GM21717 (cell line): ENCODE measurements around the gene SLC35A5.
"Not testable (repeated sequence)": the region's sequence is repeated elsewhere in the genome, so short reads cannot be mapped to it uniquely, and the experiment has no call there.

Source experiments
- ATAC-seq: cut with Tn5 transposase; IDR thresholded peaks from one replicate; pipeline ENCODE4 v1.9.1; 2021; ENCODE audit warnings: mild to moderate bottlenecking, moderate library complexity; ENCODE audit not compliant: unreplicated experiment

Gene SLC35A5, protein sequence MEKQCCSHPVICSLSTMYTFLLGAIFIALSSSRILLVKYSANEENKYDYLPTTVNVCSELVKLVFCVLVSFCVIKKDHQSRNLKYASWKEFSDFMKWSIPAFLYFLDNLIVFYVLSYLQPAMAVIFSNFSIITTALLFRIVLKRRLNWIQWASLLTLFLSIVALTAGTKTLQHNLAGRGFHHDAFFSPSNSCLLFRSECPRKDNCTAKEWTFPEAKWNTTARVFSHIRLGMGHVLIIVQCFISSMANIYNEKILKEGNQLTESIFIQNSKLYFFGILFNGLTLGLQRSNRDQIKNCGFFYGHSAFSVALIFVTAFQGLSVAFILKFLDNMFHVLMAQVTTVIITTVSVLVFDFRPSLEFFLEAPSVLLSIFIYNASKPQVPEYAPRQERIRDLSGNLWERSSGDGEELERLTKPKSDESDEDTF

DNA sequence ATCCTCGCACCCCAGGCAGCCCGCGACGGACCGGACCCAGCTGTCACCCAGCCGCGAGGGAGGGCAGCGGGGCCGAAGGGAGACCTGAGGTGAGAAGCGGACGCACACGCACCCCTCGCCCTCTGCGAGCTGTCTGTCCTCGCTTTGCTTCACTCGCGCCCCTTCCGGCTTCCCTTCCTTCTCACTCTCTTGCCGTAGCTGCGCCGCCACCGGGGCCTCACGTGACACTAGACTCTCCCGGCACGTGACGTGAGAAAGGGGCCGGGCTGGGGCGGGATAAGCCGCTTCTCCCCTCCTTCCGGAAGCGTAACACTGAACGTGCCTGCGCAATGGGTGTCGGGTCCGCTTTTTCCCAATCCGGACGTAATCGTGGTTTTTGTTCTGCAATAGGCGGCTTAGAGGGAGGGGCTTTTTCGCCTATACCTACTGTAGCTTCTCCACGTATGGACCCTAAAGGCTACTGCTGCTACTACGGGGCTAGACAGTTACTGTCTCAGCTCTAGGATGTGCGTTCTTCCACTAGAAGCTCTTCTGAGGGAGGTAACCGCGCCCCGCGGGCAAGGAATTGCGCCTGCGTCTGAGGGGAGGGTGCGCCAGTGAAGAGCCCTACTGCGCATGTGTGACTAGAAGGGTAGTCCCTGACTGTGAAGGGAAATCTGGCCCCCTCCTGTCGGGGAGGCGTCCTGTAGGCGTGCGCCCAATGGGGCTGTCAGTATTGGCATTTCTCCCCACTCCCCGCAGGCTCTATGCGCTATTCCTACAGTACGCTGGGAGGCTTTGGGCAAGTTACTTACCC lies at the start of gene SLC35A5, which contains the start of gene ATG3:
Gene SLC35A5, plus strand, starts transcription at position 312 of the 796 bp plus-strand sequence. CDS start 1,359 bp downstream, outside the sequence.
Gene ATG3, minus strand, starts transcription at position 229 of the 796 bp plus-strand sequence. CDS start 434 bp downstream, outside the sequence.
- peak; percentile 78 for ATAC-seq

DNA sequence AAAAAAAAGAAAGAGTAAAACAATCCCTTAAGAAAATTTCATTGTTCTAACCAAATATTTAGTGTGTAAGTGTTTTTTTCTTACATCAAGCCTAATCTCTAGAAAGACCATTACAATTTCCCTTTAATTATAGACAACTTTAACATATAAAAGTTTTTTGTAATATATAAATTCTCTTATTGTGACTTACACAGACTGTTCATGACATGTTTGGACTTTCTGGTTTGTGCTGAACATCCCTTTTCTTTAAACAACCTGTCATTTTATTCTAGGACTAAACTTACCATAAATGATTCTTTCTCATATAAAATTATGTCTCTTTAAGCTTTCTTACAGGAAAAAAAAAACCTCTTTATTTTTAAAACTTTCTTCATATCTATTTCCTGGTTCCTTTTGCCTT lies 49.5 kb upstream of the SLC35A5 start:
- ATAC-seq: no peak

DNA sequence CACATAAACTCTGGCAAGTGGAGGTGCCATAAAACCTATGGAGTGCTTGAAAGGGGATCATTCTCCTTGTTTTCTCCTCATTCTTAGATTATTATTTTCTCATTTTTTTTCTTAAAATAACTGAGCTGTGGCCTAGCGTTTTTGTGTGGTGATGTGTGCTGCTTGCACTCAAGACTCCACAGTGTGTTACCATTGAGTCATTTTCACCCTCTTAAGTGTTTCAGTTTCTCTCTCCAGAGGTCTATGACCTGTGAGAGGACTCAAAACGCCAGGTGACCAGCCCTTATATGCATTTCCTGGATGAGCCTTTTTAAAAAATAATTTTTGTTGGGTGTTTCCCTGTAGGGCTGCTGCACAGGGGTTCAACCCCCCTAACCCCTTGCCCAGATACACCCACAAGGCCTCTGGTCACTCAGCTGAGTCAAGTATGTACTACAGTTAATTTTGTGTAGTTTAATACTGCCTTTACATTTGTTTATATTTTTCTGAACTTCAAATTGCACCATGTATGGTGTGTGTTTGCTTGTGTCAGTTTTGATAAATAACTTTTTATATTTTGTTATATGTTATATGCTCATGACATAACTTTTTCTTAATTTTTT lies 47.2 kb upstream of the SLC35A5 start:
- ATAC-seq: peak; percentile 100

DNA sequence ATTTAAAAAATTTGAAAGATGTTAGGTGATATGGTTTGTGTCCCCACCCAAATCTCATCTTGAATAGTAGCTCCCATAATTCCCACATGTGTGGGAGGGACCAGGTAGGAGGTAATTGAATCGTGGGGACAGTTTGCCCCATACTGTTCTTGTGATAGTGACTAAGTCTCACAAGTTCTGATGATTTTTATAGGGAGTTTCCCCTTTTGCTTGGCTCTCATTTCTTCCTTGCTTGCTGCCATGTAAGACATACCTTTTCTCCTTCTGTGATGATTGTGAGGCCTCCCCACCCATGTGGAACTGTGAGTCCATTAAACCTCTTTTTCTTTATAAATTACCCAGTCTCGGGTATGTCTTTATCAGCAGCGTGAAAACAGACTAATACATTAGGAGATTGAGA lies 42.9 kb upstream of the SLC35A5 start:
- ATAC-seq: not testable (repeated sequence)

DNA sequence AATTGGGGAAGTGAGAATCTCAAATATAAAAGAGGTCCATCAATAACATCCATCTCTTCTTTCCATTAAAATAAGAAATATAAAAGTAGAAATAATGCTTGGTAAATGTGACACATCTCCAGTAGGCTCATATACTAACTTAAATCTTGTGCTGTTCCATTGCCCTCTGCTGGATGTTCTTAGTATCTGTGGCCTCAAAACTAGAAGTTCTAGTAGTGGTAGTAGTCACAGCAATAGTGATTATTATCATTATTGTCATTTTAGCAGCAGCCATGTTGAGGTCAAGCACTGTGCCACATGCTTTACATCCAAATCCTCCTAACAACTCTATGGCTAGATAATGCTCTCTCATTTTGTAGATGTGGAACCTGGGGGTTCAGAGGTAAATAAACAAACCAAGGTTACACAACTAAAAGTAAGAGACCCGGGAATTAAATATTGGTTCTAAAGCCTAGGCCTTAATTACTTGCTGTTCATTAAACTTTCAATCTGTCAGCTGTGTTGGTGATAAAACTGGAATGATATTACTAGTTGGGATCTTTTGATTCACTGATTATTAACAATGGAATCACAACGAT lies 42.3 kb upstream of the SLC35A5 start:
- peak; percentile 42 for ATAC-seq

DNA sequence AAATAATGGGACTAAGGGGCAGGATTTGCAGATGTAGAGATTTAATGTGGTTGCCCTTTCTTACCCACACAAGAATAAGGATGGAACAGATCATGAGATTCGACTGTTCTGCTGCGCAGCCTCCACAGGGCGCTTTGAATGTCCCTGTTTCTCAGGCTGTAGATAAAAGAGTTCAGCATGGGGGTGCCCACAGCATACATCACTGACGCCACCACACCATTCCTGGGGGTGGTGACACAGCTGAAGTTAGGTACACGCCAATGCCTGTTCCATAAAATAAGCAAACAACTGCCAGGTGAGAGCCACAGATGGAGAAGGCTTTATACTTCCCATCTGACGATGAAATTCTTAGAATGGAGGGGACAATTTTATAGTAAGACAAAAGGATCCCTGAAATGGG lies 37.7 kb upstream of the SLC35A5 start:
- ATAC-seq: not testable (repeated sequence)

DNA sequence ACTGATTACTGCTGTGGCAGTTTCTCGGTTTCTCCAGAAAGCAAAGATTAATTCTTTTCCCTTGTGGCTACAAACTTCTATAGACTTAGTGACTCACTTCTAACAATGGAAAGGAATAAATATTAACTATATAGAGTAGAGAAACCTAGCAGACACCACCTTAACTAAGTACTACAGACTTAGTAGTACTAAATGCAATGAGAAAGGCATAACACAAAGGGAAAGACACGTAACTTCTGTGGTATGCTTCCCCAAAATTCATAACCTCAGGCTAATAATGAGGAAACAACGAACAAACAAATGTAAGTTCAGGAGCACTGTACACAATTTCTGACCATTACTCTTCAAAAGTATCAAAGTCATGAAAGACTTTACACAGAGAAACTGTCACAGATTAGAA lies 31.3 kb upstream of the SLC35A5 start:
- ATAC-seq: no peak

DNA sequence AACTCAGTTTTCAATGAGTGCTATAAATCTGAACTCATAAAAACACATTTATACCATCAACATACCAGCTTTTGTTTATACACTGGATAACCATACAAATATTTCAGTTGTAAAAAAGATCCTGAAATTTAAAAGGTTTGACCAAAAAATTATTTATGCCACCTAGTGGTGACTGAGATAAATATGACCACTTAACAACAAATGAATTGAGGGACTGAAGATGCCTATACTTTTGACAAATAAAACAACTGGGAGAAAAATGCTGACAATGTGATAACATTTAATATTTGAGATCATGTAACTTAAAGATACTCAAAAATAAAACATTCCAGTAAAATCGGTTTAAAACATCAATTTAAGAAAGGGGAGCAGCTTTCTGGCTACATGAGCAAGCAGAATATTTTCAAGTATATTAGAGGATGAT lies 30.5 kb upstream of the SLC35A5 start:
- ATAC-seq: no peak

DNA sequence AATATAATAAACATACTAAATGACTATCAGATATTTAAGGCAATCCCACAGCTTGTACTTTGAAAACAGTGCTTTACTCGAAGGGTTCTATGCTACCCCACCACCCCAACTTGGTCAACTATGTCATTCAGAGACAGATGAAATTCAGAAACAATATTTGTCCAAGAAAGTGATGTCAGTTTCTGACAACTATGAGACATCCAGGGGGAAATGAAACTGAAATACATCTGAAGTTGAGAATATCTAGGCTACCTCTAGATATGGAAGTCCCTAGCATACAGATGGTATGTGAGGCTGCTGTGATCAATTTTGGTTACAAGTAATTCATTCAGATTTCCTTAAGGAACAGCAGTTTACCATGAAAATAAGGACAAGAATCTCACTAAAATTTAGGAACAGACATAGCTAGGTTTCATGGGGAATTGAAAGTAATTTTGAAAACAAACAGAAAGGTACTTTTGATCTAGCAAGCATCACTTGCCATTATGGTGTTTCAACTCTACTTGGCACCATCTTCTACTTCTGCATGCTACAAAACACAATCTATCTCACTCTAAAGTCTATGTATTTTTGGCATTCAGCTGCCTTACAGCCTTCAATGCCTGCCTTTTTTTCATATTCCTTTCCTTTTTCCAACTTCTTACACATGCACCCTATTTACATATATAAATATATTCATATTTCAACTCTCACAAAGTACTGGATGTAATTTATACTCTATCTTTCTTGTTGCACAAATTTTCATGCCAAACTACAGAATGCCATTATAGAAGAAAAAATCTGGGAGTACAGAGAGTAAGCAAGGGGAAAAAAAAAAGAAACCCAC lies 21.8 kb upstream of the SLC35A5 start:
- ATAC-seq: peak; percentile 89

DNA sequence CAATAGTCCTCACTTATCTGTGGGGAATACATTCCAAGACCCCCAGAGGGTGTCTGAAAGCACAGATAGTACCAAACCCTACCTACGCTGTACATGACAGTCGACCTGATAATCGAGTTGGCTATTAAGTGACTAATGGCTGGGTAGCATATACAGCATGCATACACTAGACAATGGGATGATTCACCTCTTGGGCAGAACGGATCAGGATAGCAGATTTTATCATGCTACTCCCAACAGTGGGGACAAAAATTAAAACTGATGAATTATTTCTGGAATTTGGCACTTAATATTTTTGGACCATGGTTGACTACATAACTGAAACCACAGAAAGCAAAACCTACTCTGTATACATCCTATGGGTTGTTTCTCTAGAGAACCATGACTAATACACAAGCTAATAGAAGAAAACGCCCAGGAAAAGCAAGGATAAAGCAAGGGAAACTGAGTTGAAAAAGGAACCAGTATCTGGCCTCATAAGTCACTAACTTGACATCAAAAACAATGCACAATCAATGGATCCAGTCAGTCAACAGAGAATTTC lies 15.6 kb upstream of the SLC35A5 start:
- no peak for ATAC-seq

DNA sequence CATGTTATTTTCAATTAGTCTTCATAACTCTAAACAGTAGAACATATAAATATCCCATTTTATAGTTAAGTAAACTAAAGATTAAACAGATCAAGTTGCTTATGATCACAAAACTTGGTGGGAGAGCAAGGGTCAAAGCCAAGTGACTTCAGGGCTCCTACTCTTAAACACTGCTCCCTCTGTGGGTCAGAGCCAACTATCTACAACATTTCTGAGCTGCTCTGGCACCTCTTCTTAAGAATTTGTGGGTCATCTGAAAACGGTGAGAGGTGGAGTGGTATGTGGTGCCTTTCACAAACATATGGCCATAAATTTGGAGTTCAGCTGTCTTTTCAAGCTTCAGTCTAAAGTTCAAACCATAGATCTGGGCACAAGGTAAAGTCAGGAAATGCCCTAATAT lies 11.0 kb upstream of the SLC35A5 start:
- ATAC-seq: no peak

DNA sequence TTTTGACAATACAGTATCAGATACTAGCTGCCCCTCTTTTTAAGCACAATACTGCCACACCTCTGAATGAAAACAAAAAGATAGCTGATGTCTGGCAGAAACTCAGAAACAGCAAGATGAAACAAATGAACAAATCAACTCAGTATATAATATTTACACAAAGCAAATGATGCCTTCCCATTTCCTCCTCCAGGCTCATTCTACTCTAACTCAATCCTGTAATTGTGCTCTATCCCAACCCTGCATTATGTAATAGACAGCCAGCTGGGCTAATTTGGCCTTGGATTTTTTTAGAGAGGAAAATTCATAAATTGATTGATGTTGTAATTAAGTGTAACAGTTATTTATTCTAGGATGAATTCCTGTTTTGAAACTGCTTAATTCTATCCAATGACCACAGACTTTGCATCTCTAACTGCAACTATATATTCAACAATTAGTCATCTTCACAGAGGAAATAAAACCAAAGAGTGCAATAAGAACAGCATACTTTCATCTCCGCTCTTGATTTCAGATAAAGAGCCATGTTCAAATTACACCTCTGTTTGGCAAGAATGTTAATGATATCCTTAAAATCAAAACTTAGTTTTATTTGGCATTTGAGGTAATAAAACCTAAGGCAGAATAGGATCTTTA lies 6.2 kb upstream of the SLC35A5 start:
- ATAC-seq: no peak

DNA sequence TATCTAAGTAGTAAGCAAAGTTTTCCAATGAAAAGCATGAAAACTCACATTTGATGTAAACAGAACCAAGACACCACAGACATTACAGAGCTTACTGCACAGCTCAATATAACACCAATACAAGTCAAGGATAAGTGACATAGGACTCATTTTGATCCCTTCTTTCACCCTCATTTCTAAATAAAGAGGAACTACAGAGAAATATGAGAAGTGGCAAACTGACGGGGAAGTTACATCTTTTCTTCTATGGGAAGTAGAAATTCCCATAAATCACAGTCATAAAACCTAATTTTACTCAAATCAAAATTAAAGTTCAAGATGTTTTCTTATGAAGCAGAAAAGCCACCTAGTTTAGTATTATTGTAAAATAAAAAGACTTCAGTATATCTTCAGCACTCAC lies 3.9 kb upstream of the SLC35A5 start:
- no peak for ATAC-seq

DNA sequence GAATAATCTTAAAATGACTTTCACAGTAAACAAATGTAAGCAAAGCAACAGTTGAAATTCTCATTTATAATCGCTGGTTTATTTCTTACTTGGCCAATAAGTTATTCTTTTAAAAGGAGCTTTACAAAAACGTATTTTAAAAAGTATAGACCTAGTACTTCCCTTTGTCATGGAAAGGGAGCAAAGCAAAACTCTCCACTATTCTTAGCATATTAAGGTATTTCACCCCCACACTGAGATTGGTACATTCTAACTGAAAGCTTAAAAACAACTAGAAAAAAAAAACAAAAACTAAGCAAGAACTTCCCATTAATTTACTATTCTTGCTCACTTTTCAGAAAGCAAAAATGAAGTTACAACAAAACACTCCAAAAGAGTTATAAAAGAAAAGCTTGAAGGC lies 1.5 kb upstream of the SLC35A5 start:
- no peak for ATAC-seq

DNA sequence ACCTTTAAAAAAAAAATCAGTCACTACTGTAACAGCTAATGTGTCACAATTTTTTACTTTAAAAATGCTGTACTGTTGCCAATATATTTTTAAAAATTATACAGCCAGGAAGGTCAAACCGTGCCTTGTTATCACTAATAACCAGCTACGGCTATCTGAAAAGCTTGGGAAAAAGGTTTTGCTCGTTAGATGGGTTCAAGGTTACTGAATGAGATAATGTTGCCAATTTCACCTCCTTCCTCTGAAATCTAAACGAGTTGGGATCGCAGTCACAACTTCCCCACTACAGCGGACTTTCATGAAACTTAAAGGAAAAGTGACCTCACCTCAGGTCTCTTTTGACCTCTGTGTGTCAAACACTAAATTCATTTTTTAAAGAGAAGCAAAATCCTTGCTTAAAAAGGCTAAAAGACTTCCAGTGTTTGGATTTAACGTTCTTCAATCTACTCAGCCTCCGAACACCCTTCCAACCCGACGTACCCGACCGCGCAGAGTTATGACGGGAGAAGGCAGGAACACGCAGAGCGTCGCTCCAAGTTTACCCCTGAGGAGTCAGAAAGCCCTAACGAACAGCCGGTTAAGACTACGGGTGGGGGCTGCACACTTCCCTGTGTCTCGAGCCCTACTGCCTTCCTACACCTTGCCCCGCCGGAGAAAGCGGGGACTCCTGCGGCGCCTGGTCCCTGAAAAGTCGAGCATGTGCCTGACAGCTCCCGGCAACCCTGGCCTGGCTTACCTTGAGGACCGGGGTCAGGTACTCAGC lies 943 bp upstream of the SLC35A5 start:
- ATAC-seq: peak; percentile 22

DNA sequence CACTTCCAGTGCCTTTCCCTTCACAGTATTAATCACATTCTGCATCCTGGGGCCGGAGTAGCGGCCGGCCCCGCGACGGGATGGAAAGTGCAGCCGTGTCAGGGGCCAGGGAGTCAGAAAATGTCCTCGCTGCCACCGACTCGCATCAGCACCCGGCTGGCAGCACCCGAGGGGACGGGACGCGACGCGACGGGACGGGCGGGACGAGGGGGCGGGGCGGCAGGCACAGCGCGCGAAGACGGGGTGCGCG lies 436 bp upstream of the SLC35A5 start:
- peak; percentile 56 for ATAC-seq

DNA sequence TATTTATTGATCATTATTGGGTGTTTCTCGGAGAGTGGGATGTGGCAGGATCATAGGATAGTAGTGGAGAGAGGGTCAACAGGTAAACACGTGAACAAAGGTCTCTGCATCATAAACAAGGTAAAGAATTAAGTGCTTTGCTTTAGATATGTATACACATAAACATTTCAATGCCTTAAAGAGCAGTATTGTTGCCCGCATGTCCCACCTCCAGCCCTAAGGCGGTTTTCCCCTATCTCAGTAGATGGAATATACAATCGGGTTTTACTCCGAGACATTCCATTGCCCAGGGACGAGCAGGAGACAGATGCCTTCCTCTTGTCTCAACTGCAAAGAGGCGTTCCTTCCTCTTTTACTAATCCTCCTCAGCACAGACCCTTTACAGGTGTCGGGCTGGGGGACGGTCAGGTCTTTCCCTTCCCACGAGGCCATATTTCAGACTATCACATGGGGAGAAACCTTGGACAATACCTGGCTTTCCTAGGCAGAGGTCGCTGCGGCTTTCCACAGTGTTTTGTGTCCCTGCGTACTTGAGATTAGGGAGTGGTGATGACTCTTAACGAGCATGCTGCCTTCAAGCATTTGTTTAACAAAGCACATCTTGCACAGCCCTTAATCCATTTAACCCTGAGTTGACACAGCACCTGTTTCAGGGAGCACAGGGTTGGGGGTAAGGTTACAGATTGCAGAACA lies 2.5 kb downstream of the SLC35A5 start:
- ATAC-seq: not testable (repeated sequence)

DNA sequence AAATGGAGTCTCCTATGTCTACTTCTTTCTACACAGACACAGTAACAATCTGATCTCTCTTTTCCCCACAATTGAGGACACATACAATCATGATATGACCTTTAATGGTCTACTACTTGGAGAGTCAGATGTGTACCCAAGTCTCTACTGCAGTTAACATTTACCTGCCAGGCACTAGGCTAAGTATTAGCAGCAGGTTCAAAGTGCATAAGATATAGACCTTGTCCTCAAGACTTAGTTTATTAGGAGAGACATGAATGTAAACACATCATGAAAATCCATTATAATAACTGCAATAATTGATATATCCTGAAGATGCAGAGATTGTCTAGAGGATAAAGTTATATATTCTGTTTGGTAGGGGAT lies 3.1 kb downstream of the SLC35A5 start:
- ATAC-seq: no peak

DNA sequence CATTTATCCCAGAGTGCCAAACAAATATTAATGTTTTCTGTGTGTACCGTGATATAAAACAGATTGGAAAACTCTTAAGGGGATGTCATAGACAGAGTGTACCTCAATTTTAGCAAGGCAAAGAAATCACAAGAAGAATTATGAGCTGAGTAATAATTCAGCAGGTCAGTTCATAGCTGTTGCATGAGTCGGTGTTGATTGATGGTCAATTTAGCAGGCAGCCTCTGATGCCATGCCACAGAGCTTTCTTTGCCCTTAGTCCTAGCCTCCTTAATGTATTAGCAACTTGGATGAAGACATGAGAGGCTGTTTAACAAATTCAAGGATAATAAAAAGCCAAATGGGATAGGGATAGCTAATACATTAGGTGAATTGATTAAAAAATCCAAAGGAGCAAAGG lies 6.8 kb downstream of the SLC35A5 start:
- no peak for ATAC-seq
